ENCODE results near the gene PLBD1.

DNA sequence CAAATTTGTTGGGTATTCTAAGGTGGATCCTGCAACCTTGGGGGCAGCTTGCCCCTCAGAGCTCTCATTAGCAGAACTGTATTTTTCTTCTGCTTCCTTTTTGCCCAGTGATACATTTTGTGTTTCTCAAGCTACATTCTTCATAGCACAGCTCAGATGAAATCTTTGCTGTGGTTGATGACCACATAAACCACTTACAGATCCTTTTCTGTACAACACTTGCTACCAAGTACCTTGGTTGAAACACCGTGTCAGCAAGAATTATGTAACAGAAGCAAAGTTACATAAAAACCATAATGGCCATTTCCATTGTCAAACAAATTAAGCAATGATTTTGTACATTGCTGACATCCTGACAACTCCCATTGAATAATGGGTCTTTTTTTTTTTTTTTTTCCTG, 9.7 kb upstream of the PLBD1 start:
- TF ChIP-seq POLR2A (IDR thresholded peaks at IDR 0.05; ENCODE audit: low read length) (no peak), GATA1 (IDR thresholded peaks at IDR 0.05; ENCODE audit: low read depth, low read length) (no peak)
